HK-2 (cell line): Measurements from ENCODE around the gene TC2N.
"Not testable (repeated sequence)": the region's sequence is repeated elsewhere in the genome, so short reads cannot be mapped to it uniquely, and the experiment has no call there.

Source experiments
- DNase-seq: peaks from one replicate; pipeline ENCODE4 v3.0.0-alpha.2; 2018; ENCODE audit not compliant: unreplicated experiment

Gene TC2N

GRCh38 chr14:91867316-91867988 lies at the start of gene TC2N:
Gene TC2N (minus strand): TSS chr14:91867536. CDS start chr14:91813769, 53,767 bp downstream.
- DNase-seq = no peak

GRCh38 chr14:91912035-91912434 lies 44.7 kb upstream of the TC2N start:
- no peak for DNase-seq

- peak; percentile 28 for DNase-seq
Observed at GRCh38 chr14:91911474-91912032, 44.2 kb upstream of the TC2N start.

- DNase-seq = no peak
Observed at GRCh38 chr14:91910196-91910595, 42.9 kb upstream of the TC2N start.

- no peak for DNase-seq
Observed at GRCh38 chr14:91906374-91906773, 39.0 kb upstream of the TC2N start.

GRCh38 chr14:91904956-91905645 lies 37.8 kb upstream of the TC2N start:
- no peak for DNase-seq

GRCh38 chr14:91904483-91904882 lies 37.1 kb upstream of the TC2N start:
- no peak for DNase-seq

- DNase-seq = no peak
Observed at GRCh38 chr14:91903070-91903469, 35.7 kb upstream of the TC2N start.

- DNase-seq = no peak
Observed at GRCh38 chr14:91902336-91902735, 35.0 kb upstream of the TC2N start.

- no peak for DNase-seq
Observed at GRCh38 chr14:91901449-91902226, 34.3 kb upstream of the TC2N start.

GRCh38 chr14:91899806-91900205 lies 32.5 kb upstream of the TC2N start:
- DNase-seq = no peak

- no peak for DNase-seq
Observed at GRCh38 chr14:91899213-91899612, 31.9 kb upstream of the TC2N start.

- DNase-seq = no peak
Observed at GRCh38 chr14:91898372-91898771, 31.0 kb upstream of the TC2N start.

- not testable (repeated sequence) for DNase-seq
Observed at GRCh38 chr14:91897716-91898115, 30.4 kb upstream of the TC2N start.

- no peak for DNase-seq
Observed at GRCh38 chr14:91897106-91897701, 29.9 kb upstream of the TC2N start.

GRCh38 chr14:91896419-91896818 lies 29.1 kb upstream of the TC2N start:
- DNase-seq = no peak

GRCh38 chr14:91893669-91894068 lies 26.3 kb upstream of the TC2N start:
- no peak for DNase-seq

GRCh38 chr14:91893007-91893406 lies 25.7 kb upstream of the TC2N start:
- DNase-seq = no peak

GRCh38 chr14:91891721-91892220 lies 24.4 kb upstream of the TC2N start:
- no peak for DNase-seq

GRCh38 chr14:91891101-91891500 lies 23.8 kb upstream of the TC2N start:
- no peak for DNase-seq

- no peak for DNase-seq
Observed at GRCh38 chr14:91890291-91890749, 23.0 kb upstream of the TC2N start.
